ENCODE results near the gene KIF20B. TPM values are rescaled to one million over a fixed set of nuclear protein-coding genes. Genes with fewer than 3 reads are reported as not detected.

KIF20B gene
- 6.6 to 10.1 TPM (median 7.2 TPM) in 3 replicates for total RNA-seq
- long read RNA-seq, full-length matches to known transcripts: 2 of 4 reads
- long read RNA-seq, partial matches to known transcripts: 1 of 4 reads
- long read RNA-seq, other reads (novel, unspliced or antisense): 1 of 4 reads

GRCh38 chr10:89701242-89702120 lies at the start of gene KIF20B:
Gene KIF20B, plus strand, starts transcription at chr10:89701590. Its CDS starts 3,705 bp downstream, at chr10:89705295.
- no peaks in the 10 kb centered on the region for H3K9me3 Mint-ChIP-seq (ENCODE audit: low read depth)
- H3K27ac Mint-ChIP-seq (ENCODE audit: unreplicated experiment): peak within 1 kb of the TSS; percentile 98
- TF ChIP-seq CTCF (IDR thresholded peaks at IDR 0.05): peak; percentile 75

DNA sequence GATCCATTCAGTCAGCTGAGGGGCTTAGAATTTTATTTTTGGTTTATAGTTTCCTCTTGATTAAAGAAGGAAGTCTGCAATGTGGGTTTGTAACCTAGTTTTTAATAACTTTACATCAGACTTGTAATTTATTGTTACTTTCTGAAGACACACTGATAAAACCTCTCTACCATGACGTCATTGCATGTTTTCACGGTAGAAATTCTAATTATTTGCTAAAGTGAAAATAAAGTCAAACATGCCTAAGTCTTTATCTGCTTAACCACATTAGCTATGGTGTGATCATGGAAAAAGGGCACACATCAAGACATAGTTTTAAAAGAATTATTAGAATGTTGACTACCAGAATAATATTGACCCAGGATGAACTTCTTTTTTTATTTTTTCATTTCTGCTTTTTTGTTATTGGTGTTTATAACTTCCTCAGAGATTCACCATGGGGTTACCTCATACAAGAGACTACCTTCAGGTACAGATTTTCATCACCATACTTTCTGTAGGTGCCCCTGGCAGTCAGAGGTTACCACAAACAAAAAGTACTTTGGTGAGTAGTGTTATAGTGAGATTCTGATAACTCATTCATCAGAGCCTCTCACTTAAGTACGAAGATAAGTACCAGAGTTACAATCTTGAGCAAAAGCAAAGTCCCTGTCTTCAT lies 49.3 kb upstream of the KIF20B start:
- peaks cover 5% of the 10 kb centered on the region for H3K4me1 Mint-ChIP-seq (ENCODE audit: low read depth)
- no peak overlapping the region for H3K4me3 Mint-ChIP-seq (ENCODE audit: unreplicated experiment)
- DNase-seq (ENCODE audit: low spot score): no peak
- peaks cover 6% of the 10 kb centered on the region for H3K9me3 Mint-ChIP-seq (ENCODE audit: low read depth)
- no peak for TF ChIP-seq CTCF (IDR thresholded peaks at IDR 0.05)
- no peaks in the 10 kb centered on the region for H3K27me3 Mint-ChIP-seq (ENCODE audit: low read depth)
- H3K27ac Mint-ChIP-seq (ENCODE audit: unreplicated experiment): no peak overlapping the region
- H3K36me3 Mint-ChIP-seq (ENCODE audit: low read depth): no peaks in the 10 kb centered on the region

More at GRCh38 chr10:89701242-89702120, at the start of gene KIF20B:
- peak within 1 kb of the TSS; percentile 97 for H3K4me3 Mint-ChIP-seq (ENCODE audit: unreplicated experiment)
- DNase-seq (ENCODE audit: low spot score): peak; percentile 97
- H3K4me1 Mint-ChIP-seq (ENCODE audit: low read depth): peaks cover 30% of the 10 kb centered on the region
- H3K27me3 Mint-ChIP-seq (ENCODE audit: low read depth): no peaks in the 10 kb centered on the region
- H3K36me3 Mint-ChIP-seq (ENCODE audit: low read depth): no peaks in the 10 kb centered on the region

DNA sequence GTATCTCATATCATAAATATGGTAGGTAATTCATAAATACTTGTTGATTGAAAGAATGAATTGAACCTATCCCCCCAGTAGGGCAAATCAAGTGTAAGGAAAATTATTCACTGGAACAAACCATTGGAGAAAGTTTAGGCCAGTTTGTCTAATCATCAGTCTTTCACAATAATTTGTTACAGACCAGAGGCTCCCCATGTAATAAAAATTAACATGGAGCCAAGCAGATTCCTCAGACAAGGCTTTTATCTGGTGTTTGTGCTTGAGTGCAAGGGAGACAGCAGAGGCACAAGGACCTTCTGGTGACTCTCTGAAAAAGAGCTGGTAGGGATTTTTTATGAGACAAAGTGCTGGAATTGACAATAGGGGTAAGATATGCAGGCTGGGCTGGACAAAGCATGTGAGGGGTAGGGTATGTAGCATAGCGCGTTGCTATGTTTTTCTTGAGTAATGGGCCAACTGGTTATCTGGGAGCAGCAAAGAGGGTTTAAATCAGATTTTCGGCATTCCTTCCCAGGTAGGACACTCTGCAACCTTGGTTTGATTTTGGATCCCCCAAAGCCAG lies 48.5 kb upstream of the KIF20B start:
- peaks cover 5% of the 10 kb centered on the region for H3K4me1 Mint-ChIP-seq (ENCODE audit: low read depth)
- H3K27ac Mint-ChIP-seq (ENCODE audit: unreplicated experiment): no peak overlapping the region
- H3K27me3 Mint-ChIP-seq (ENCODE audit: low read depth): no peaks in the 10 kb centered on the region
- no peak for DNase-seq (ENCODE audit: low spot score)
- no peaks in the 10 kb centered on the region for H3K36me3 Mint-ChIP-seq (ENCODE audit: low read depth)
- no peak for TF ChIP-seq CTCF (IDR thresholded peaks at IDR 0.05)
- peaks cover 6% of the 10 kb centered on the region for H3K9me3 Mint-ChIP-seq (ENCODE audit: low read depth)
- H3K4me3 Mint-ChIP-seq (ENCODE audit: unreplicated experiment): no peak overlapping the region

DNA sequence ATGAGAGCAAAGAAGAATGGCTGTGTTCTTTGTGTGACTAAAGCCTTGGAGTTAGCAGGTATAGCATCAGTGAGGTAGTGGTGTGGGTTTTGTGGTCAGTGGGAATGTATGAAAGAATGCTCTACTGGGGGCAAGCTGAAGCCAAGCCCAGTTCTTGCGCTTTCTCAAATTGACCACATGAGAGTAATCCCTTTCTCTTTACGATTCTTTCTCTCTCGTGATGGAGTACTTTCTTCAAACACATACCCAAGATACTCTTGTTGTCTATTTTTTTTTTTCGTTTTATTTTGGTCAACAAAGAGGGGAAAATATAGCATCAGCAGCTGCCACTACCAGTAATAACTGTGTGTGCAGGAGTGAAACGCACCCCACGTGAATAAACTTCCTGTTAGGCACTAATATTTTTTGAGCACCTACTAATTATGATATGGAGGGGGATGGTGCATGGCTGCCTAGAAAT lies 48.0 kb upstream of the KIF20B start:
- Mint-ChIP-seq H3K9me3 (ENCODE audit: low read depth) (peaks cover 6% of the 10 kb centered on the region), H3K27ac (ENCODE audit: unreplicated experiment) (no peak overlapping the region), H3K4me3 (ENCODE audit: unreplicated experiment) (no peak overlapping the region), H3K36me3 (ENCODE audit: low read depth) (no peaks in the 10 kb centered on the region), H3K4me1 (ENCODE audit: low read depth) (peaks cover 5% of the 10 kb centered on the region), H3K27me3 (ENCODE audit: low read depth) (no peaks in the 10 kb centered on the region)
- no peak for DNase-seq (ENCODE audit: low spot score)
- no peak for TF ChIP-seq CTCF (IDR thresholded peaks at IDR 0.05)

- Mint-ChIP-seq H3K4me1 (ENCODE audit: low read depth) (peaks cover 16% of the 10 kb centered on the region), H3K27ac (ENCODE audit: unreplicated experiment) (no peak overlapping the region), H3K36me3 (ENCODE audit: low read depth) (no peaks in the 10 kb centered on the region), H3K4me3 (ENCODE audit: unreplicated experiment) (no peak overlapping the region), H3K27me3 (ENCODE audit: low read depth) (no peaks in the 10 kb centered on the region), H3K9me3 (ENCODE audit: low read depth) (peaks cover 6% of the 10 kb centered on the region)
- TF ChIP-seq CTCF (IDR thresholded peaks at IDR 0.05): no peak
- DNase-seq (ENCODE audit: low spot score): no peak
These were observed 45.7 kb upstream of the KIF20B start for GRCh38 chr10:89655722-89656121.
